Measurements from ENCODE around the gene TRMT1L.

The TRMT1L gene

DNA sequence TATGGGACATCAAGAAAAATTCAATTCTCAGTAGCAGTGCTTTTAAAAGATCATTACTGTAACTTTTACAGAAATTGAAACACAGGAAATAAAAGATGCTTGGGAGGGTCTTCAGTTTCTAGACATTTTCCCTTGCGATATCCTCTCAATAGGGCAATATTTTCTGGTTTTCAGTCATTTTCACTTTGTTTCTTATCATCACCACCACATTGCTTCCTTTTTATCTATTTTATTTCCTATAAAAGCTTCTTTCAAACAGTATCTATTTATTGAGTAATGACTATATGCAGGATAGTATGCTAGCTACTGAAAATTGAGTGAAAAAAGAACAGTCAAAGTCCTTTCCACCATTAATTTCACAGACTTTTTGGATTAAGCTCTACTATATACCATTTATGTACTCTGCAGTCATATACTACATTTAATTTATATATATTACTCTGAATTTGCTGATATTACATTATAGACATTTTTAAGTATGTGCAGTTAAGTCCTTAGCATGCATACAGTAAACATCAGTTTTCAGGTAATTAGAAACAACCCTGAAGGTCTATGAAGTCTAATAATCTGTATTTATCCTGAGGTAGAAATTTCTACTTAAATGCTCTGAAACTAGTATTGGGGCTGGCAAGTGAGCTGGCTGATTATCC, 18.7 kb downstream of the TRMT1L start:
- in situ Hi-C loops (cut with HindIII; ENCODE audit: low pct_ligation_motif_present, low pct_unique_long_range_greater_than_20kb, low sequenced_read_pairs) = no loop called here
- DNase-seq = no peak

DNA sequence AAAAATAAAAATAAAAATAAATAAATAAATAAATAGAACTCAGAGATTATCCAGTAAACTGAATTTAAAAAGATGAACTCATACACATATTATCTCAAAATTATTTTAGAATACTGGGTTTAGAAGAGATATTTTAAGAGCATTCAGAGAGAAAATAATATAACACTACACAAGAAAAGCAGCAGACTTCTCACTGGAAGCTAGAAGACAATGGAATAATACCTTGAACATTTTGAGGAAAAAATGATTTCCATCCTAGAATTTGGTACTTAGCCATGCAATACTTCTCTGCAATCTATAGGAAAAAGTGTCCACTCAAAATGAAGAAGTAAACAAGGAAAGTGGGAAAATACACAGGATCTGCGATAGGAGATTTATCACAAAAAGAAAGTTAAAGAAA, 24.2 kb downstream of the TRMT1L start:
- no peak for DNase-seq
- in situ Hi-C loops (cut with HindIII; ENCODE audit: low pct_ligation_motif_present, low pct_unique_long_range_greater_than_20kb, low sequenced_read_pairs) = no loop called here

DNA sequence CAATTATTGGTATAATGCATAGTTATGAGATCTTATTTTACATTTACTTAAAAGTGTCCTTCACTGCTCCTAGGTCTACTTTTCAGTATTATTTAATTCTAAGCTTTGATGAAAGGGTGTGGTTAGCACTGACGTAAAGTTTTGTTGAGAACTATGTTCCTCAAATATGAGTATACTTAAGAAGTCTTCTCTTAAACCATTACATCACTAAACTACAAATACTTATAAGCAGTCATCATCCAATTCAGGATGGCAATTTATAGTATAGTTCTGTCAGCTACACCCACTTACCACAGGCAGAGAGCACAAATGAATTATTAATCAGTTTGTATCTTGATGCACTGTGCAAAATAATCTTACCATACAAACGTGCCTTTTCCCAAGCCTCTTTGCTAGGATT, 27.0 kb downstream of the TRMT1L start:
- DNase-seq = no peak
- in situ Hi-C loops (cut with HindIII; ENCODE audit: low pct_ligation_motif_present, low pct_unique_long_range_greater_than_20kb, low sequenced_read_pairs) = no loop called here

DNA sequence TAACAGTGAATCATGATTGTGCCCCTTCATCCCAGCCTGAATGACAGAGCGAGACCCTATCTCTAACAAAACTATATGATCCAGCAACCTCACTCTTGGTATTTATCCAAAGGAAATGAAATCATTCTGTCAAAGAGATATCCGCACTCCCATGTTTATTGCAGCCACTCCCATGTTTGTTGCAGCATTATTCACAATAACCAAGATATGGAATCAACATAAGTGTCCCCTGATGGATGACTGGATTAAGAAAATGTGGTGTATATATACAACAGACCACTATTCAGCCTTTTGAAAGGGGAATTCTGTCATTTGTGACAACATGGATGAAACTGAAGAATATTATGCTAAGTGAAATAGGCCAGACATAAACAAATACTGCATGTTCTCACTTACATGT, 44.4 kb downstream of the TRMT1L start:
- no peak for DNase-seq
- in situ Hi-C loops (cut with HindIII; ENCODE audit: low pct_ligation_motif_present, low pct_unique_long_range_greater_than_20kb, low sequenced_read_pairs) = no loop called here

DNA sequence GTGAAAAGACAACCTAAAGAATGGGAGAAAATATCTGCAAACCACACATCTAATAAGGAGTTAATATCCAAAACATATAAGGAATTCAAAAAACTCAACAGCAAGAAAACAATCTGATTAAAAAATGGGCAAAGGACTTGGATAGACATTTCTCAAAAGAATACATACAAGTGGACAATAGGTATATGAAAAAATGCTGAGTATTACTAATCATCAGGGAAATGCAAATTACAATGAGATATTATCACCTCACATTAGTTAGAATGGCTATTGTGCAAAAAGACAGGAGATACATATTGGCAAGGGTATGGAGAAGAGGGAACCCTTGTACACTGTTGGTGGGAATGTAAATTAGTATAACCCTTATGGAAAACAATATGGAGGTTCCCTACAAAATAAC, 44.9 kb downstream of the TRMT1L start:
- in situ Hi-C loops (cut with HindIII; ENCODE audit: low pct_ligation_motif_present, low pct_unique_long_range_greater_than_20kb, low sequenced_read_pairs) = no loop called here
- DNase-seq = no peak

DNA sequence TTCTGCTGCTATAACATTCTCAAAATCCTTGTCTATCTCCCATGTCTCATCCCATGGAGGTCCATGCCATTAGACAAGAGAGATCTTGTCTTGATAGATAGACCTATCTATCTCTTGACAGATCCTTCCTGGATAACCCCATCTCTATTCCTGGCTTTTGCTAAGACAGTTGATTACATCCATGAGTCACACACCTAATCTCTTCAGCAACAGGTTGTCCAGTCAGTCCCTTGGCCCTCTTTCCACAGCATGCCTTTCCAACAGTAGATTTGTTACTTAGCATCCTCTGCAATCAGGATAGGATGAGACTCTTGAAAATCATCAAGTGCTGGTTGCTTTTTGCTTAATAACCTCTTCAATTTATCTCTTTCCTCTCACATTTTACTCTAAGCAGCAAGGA, 46.6 kb downstream of the TRMT1L start:
- in situ Hi-C loops (cut with HindIII; ENCODE audit: low pct_ligation_motif_present, low pct_unique_long_range_greater_than_20kb, low sequenced_read_pairs) = no loop called here
- no peak for DNase-seq

DNA sequence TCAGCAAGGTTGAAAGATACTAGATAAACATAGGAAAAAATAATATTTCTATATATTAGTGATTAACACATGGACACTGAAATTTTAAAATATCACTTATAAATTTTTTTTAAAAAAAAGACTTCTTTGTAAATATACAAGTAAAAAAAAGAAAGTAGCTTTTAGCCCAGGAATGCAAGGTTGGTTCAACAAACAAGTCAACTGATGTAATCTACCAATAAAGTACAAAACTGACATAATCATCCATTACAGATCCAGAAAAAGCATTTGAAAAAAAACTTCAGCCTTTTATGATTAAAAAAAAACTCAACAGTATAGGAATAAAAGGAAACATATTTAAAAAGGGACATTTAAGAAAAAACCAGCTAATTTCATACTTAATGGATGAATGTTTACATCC, 48.4 kb downstream of the TRMT1L start:
- peak; percentile 5 for DNase-seq
- in situ Hi-C loops (cut with HindIII; ENCODE audit: low pct_ligation_motif_present, low pct_unique_long_range_greater_than_20kb, low sequenced_read_pairs) = no loop called here

DNA sequence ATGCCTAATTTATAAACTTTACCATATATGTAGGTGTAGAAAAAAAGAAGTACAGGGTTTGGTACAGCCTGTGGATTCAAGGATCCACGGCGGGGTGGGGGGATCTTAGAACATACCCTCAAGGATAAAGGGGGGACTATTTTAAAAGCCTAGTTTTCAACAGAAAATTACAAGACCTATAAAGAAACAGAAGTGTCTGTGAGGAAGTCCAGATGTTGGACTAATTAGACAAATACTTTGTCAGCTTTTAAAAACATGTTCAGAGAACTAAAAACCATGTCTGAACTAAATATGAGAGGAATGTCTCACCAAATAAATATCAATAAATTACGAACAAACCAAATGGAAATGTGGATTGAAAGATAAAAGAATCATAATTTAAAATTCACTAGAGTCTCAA, 51.6 kb downstream of the TRMT1L start:
- in situ Hi-C loops (cut with HindIII; ENCODE audit: low pct_ligation_motif_present, low pct_unique_long_range_greater_than_20kb, low sequenced_read_pairs) = no loop called here
- DNase-seq = no peak

DNA sequence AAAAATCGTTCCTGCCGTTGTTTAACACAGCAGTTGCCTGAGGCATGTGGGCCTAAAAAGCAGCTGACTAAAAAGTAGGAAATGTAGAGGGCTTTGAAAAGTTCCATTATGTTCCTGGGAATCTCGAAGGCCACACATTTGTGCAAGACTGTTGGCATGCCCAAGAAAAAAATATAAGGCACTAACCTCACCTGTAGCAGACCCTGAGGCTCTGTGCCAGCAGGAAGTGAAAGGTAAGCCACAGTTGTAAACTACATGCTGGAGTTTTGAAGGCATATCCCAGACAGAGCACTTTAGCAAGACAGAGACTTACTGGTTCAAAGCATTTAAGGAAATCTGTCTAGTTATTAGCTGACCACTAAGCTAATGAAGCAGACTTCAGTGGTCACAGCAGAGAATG, 52.7 kb downstream of the TRMT1L start:
- in situ Hi-C loops (cut with HindIII; ENCODE audit: low pct_ligation_motif_present, low pct_unique_long_range_greater_than_20kb, low sequenced_read_pairs) = no loop called here

DNA sequence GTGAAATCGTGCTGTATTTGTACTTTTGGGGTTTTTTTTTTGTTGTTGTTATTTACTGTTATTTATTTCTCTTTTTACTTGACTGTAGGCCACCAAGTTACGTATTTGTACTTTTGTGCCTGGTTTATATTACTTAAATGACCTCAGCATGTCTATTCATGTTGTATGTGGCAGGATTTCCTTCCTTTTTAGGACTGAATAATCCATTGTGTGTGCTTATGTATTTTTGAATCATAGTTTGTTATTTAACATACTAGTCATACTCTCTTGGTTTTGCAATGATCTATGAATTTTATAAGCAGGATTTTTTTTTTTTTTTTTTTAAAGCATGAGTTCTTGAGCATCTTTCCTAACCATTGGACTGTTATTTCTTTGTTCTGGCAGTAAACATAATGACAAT, 60.2 kb downstream of the TRMT1L start:
- no peak for DNase-seq
- in situ Hi-C loops (cut with HindIII; ENCODE audit: low pct_ligation_motif_present, low pct_unique_long_range_greater_than_20kb, low sequenced_read_pairs) = no loop called here

More for the DNA sequence above, 52.7 kb downstream of the TRMT1L start:
- DNase-seq = no peak

DNA sequence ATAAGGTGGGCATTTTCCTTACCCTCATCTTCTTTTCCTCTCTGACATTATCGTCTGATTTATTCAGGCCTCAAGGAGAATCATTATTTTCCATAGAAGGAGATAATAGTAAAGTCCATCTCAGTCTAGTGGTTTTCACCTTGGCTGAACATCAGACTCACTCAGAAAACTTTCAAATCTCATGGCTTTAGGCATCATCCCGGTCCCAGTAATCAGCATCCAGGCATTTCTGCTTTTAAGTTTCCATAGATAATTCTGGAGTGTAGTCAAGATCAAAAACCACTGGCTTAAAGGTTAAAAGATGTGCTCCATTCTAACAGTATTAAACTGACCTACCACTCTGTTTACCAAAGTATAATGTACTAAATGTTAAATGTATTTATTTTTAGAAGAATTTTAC, 62.0 kb downstream of the TRMT1L start:
- in situ Hi-C loops (cut with HindIII; ENCODE audit: low pct_ligation_motif_present, low pct_unique_long_range_greater_than_20kb, low sequenced_read_pairs) = no loop called here

DNA sequence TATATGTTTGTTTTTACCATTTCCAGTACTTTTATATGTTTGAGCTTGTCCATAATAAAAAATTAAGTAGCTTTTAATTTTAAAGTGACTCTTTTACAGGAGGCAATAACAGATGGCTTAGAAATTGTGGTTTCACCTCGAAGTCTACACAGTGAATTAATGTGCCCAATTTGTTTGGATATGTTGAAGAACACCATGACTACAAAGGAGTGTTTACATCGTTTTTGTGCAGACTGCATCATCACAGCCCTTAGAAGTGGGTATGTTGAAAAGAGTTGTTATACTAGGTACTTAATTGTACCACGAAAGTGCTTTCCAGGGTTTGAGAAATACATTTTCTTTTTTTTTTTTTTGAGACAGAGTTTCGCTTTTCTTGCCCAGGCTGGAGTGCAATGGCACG, 65.3 kb downstream of the TRMT1L start:
- no peak for DNase-seq
- in situ Hi-C loops (cut with HindIII; ENCODE audit: low pct_ligation_motif_present, low pct_unique_long_range_greater_than_20kb, low sequenced_read_pairs) = no loop called here

More for the DNA sequence above, 62.0 kb downstream of the TRMT1L start:
- DNase-seq = no peak

DNA sequence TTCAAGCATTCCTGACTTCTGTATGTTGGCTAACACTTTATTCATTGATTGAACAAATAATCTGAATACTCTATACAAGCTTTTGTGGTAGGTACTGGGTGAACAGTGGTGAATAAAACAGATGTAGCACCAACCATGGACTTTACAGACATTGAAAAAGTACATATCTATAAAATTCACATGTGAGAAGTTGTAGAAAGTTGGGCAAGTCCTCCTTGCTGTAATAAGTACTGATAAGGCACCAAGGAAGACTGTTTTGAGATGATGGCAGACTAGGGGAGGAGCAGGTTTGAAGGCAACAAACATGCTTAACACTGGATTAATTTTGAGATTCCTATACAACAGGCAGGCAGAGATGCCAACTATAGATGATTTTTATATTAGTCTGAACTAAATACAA, 69.0 kb downstream of the TRMT1L start:
- DNase-seq = no peak
- in situ Hi-C loops (cut with HindIII; ENCODE audit: low pct_ligation_motif_present, low pct_unique_long_range_greater_than_20kb, low sequenced_read_pairs) = no loop called here

DNA sequence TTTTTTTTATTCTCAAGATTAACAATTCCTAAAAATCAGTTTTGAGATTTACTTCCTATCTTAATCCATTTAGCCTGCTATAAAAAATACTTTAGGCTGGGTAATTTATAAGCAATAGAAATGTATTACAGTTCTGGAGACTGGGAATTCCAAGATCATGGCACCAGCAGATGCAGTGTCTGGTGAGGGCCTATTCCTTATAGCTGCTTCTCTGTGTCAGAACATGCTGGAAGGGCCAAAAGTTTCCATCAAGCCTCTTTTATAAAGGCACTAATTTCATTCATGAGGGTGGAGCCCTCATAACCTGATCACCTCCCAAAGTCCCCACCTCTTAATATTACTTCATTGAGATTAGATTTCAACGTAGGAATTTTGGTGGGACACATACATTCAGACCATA, 69.7 kb downstream of the TRMT1L start:
- no peak for DNase-seq
- in situ Hi-C loops (cut with HindIII; ENCODE audit: low pct_ligation_motif_present, low pct_unique_long_range_greater_than_20kb, low sequenced_read_pairs) = no loop called here

DNA sequence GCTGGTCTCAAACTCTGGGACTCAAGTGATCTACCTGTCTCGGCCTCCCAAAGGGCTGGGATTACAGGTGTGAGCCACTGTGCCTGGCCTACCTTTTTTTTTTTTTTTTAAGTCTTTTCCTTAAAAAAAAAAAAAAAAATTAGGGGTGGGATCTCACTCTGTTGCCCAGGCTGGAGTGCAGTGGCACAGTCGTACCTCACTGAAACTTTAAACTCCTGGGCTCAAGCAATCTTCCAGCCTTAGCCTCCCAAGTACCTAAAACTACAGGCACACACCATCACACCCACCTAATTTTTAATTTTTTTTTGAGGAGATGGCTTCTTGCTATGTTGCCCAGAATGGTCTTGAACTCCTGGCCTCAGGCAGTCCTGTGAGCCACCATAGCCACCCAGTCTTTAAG, 72.9 kb downstream of the TRMT1L start:
- in situ Hi-C loops (cut with HindIII; ENCODE audit: low pct_ligation_motif_present, low pct_unique_long_range_greater_than_20kb, low sequenced_read_pairs) = no loop called here
- no peak for DNase-seq

DNA sequence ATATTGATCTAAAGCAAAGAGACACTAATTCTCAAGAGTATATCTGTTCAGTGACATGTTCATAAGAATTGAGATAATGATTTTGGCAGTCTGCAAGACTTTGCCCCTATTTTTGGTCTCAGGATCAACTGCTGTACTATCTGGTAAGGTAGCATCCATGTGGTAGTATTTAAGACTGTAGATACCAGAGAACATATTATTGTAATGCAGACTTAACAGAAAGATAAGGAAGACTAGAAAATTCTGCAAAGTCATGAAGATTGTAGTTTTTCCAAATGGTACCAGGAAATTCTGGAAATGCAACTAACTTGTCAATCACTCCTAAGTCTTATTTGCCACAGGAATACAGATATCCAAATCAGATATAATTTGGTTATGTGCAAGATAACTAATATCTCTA, 76.3 kb downstream of the TRMT1L start:
- in situ Hi-C loops (cut with HindIII; ENCODE audit: low pct_ligation_motif_present, low pct_unique_long_range_greater_than_20kb, low sequenced_read_pairs) = no loop called here
- DNase-seq = no peak

DNA sequence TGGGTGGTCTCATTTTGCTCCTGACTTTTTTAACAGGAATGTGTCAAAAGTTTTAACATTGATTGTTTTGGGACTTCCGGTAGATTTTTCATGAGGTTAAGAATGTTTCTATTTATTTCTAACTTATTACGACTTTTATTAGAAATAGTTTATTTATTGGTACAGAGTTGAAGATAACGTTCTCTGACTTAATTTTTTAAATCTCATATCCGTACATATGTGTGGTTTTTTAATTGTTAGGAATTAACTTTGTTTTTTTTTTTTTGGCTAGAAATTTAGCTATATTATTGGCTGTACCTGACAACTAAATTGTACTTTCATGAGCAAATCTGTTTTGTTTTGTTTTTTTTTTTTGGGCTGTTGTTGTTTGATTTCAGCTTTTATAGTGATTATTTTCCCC, 79.4 kb downstream of the TRMT1L start:
- DNase-seq = no peak
- in situ Hi-C loops (cut with HindIII; ENCODE audit: low pct_ligation_motif_present, low pct_unique_long_range_greater_than_20kb, low sequenced_read_pairs) = no loop called here

DNA sequence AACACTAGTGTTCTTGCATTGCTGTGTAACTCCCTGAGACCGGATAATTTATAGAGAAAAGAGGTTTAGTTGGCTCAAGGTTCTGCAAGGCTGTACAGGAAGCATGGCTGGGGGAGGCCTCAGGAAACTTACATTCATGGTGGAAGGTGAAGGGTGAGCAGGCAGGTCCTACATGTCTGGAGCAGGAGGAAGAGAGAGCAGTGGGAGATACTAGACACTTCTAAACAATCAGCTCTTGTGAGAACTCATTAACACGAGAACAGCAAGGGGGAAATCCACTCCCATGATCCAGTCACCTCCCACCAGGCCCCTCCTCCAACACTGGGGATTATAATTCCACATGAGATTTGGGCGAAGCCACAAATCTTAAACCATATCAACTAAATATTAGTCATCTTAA, 81.3 kb downstream of the TRMT1L start:
- in situ Hi-C loops (cut with HindIII; ENCODE audit: low pct_ligation_motif_present, low pct_unique_long_range_greater_than_20kb, low sequenced_read_pairs) = no loop called here
- DNase-seq = no peak

DNA sequence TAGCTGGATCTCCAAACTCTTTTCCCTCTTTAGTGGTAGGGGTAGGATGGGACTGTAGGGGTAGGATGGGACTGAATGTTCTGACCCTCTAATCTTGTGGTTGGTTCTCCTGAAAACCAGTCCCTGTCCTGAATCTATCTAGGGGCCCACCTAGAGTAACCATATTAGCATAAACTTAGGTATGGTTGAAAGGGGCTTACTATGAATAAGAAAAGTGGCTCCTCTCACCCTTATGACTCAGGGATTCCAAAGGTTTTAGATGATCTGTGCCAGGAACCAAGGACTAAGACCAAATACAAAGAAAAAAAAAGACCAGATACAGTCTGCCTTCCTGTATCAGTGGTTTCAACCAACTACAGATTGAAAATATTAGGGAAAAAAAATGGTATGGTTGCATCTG, 82.4 kb downstream of the TRMT1L start:
- in situ Hi-C loops (cut with HindIII; ENCODE audit: low pct_ligation_motif_present, low pct_unique_long_range_greater_than_20kb, low sequenced_read_pairs) = no loop called here

DNA sequence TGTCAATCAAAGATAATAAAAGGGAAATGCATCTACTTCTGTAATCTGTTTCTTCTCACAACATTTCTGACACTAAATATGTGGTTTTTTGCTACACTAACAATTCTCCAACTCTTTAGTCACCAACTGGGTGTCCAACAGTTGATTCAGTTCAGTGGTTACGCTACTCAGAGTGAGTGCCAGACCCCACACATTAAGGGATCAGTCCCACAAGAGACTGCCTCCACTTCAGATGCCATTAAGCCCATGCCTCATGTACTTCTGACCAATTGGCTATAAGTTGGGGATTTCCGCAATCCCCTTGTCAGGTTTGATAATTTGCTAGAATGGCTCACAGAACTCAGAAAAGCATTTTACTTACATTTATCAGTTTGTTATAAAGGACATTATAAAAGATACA, 83.0 kb downstream of the TRMT1L start:
- peak; percentile 43 for DNase-seq
- in situ Hi-C loops (cut with HindIII; ENCODE audit: low pct_ligation_motif_present, low pct_unique_long_range_greater_than_20kb, low sequenced_read_pairs) = no loop called here

More for the DNA sequence above, 82.4 kb downstream of the TRMT1L start:
- peak; percentile 66 for DNase-seq

DNA sequence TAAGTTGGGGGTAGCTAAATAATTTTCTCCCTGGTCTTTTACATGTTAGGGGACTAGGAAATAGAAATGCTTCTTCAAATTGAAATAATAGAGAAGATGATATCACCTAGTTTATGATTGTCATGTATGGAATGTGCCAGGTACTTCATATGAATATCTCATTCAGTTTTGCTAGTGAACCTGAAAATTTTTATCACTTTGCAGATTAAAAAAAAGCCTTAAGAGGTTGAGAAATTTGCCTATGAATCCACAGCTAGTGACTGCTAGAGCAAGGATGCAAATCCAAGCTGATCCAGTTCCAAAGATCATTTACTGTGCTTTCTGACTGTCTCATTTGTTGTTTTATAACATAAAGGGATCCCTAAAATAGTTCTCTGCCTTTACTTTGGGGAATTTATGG, 86.7 kb downstream of the TRMT1L start:
- in situ Hi-C loops (cut with HindIII; ENCODE audit: low pct_ligation_motif_present, low pct_unique_long_range_greater_than_20kb, low sequenced_read_pairs) = no loop called here
- no peak for DNase-seq

All from ACHN (cell line).